C4-2B (cell line): ENCODE measurements around the gene JAK1.

Experiments
- H3K27ac ChIP-seq: fragments of 450-650 bp; 2 replicates; pipeline ENCODE4 v1.5.1; 2017
- ZFX ChIP-seq: fragments of 450-650 bp; IDR thresholded peaks from 2 replicates; pipeline ENCODE4 v1.6.1; 2017
- TF ChIP-seq, protein P1 (sequence below): fragments of 450-650 bp; conservative IDR thresholded peaks from 2 replicates; pipeline ENCODE4 v1.5.1; 2017; ENCODE audit warnings: mild to moderate bottlenecking

Gene JAK1

DNA sequence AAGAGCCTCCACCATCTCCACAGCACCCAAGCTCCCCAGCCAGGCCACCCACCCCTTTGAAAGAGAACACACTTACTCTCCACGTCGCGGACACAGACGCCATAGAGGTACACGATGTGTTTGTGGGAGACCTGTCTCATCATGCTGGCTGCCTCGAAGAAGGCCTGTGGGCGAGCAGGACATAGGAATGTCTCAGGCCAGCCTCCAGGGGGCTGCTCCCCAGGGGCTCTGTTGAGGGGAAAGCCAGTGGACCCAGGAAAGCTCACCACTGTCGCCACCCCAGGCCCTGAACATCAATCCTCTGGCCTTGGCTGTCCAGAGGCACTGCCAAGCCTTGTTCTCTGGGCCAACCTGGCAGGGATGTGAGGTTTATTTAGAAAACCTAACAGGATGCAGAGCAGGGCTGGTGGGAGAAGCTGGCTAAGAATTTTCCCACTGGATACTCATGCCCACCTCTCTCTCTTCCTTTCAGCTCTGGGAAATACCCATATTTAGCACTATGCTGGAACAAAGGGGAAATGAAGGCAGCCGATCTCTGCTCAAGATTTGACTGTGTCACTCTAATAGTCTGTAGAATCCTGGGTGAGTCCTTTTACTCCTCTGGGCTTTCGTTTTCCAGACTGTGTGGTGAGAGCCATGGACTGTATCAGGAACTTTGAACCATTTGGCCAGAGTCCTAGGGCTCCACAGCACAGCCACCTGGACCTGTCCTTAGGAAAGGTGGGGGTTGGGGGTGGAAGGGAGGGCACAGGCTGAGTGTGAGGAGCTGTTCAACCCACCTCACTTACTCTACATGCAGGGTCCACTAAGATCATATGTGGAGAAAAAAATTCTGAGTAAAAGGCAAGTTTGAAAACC is 119.5 kb downstream of the JAK1 start:
- no peak for TF ChIP-seq ZFX
- TF ChIP-seq, protein P1, sequence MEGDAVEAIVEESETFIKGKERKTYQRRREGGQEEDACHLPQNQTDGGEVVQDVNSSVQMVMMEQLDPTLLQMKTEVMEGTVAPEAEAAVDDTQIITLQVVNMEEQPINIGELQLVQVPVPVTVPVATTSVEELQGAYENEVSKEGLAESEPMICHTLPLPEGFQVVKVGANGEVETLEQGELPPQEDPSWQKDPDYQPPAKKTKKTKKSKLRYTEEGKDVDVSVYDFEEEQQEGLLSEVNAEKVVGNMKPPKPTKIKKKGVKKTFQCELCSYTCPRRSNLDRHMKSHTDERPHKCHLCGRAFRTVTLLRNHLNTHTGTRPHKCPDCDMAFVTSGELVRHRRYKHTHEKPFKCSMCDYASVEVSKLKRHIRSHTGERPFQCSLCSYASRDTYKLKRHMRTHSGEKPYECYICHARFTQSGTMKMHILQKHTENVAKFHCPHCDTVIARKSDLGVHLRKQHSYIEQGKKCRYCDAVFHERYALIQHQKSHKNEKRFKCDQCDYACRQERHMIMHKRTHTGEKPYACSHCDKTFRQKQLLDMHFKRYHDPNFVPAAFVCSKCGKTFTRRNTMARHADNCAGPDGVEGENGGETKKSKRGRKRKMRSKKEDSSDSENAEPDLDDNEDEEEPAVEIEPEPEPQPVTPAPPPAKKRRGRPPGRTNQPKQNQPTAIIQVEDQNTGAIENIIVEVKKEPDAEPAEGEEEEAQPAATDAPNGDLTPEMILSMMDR: no peak
- H3K27ac ChIP-seq: no peak overlapping the region

DNA sequence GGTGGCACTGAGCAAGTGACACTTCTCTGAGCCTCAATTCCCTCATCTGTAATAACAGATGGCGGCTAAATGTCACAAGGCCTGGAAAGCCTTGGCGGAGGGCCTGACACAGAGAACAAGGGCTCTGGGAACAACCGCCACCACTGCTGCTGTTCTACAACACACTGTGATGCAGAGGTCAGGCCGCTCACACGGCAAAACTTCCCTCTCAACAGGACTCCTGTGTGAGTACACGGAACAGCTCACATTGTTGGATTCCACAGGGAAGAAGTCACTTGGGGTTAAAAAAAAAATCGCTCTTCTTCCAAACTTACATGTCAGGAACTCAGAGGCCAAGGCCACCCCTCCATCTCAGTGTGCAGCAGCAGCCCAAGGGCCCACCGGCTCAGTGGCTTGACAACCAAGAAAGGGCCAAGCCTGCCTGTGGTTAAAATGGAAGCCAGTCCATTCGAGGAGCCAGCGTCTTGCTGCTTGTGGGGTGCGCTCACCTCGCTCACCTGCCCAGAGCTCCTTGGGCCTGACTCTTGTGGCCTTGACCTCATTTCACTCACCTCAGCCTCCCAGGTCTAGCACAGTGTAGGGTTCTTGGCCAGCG is 120.4 kb downstream of the JAK1 start:
- TF ChIP-seq, protein P1: no peak
- no peak for TF ChIP-seq ZFX
- H3K27ac ChIP-seq: no peak overlapping the region

DNA sequence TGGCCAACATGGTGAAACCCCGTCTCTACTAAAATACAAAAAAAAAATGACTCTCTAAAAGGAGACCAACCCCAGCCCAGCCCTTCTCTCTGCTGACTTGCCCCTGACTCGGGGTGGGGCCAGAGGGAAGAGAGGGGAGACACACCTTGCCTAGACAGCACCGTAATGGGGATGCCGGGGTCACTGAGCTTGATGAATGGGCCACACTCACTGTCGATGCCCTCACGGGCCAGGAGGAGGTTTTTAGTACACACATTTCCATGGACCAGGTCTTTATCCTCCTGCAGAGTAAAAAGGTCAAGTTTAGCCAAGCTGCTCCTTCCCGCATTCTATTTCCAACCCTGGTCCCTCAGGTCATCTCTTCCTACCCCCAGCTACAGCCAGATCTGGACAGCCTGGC is 121.7 kb downstream of the JAK1 start:
- no peak overlapping the region for H3K27ac ChIP-seq
- TF ChIP-seq, protein P1: no peak
- no peak for TF ChIP-seq ZFX

DNA sequence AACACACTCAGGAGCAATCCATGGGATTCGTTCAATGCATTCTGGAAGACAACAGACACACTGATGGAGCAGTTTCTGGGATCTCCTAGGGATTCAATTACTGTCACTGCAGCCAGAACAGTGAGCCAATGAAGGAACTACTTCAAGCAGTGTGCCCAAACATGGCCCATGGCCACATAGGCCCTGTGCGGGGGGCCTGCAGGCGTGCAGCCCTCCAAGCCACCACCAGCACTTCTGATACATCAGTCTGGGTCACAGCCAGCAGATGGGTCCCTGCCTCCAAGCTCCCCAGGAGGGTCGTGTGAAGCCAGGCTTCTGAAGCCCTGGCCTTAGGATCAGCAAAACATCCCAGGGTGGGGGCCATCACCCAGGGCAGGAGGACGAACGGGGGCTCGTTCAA is 122.2 kb downstream of the JAK1 start:
- no peak for TF ChIP-seq ZFX
- TF ChIP-seq, protein P1: no peak

DNA sequence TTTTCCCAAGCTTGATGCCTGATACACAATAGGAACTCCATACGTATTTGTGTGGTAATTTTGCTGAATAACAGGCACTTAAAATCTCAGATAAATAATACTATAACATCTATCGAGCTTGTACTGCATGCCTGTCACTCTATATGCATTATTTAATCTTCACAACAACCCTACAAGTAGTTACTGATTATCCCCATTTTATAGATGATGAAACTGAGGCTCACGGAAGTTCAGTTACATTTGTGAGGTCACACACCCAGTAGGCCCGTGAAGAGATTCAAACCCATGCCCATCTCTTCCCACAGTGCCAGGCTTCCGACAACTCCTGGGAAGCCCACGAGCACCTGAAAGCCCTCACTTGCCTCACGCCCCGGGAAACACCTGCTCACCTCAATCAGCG is 122.7 kb downstream of the JAK1 start:
- TF ChIP-seq ZFX: no peak
- TF ChIP-seq, protein P1: no peak
- H3K27ac ChIP-seq: no peak overlapping the region

More for the DNA sequence above, 122.2 kb downstream of the JAK1 start:
- no peak overlapping the region for H3K27ac ChIP-seq

DNA sequence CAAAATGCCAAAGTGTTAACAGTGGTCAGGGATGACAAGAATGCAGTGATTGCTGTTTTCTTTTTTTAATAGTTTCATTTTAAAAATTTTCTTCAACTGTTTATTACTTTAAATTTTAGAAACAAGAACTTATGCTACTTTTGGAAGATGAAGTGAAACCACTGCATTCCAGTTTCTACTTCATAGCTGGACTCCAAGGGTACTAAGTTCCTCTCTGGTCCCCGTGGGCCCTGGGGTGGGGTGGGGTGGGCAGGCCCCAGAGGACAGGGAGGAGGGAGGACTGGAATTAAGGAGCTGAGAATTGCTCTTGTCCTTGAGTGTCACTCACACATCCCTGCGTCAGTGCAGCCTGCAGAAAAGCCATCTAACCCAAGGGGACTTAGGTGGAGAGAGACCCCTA is 124.1 kb downstream of the JAK1 start:
- TF ChIP-seq, protein P1: no peak
- no peak for TF ChIP-seq ZFX

DNA sequence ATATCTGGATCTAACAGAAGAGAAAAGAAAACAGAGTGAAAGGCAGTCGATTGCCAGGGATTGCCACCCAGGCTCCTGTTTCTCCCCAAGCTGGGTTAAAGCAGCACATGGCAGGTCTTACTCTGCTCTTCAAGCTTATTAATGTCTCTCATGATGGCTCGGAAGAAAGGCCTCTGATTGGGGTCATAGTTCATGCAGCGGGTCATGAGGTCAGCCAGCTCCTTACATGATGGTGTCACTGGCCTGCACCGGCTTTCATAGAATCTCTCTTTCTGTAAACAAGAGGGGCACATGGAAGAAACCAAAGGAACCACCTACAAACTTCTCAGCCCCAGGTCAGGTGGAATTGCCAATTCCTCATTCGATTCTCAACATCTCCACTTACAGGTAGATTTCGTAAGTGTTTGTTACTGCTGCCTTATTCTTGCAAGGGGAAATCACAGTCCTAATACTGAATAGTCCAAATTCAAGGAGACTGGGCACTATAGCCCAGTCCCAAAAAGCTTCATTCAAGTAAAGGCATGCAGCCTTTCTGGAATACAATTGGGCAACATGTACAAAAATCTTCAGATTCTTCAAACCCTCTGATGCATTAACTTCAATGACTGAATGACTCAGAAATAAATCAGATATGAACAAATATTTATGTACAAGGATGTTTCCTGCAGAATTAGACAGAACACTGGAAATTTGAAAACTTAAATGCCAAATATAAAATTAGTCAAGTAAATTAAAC is 124.9 kb downstream of the JAK1 start:
- H3K27ac ChIP-seq: no peak overlapping the region
- TF ChIP-seq ZFX: no peak

More for the DNA sequence above, 124.1 kb downstream of the JAK1 start:
- no peak overlapping the region for H3K27ac ChIP-seq
